IMR-90 (cell line): ENCODE data around the gene NOL9. TPM values are rescaled to one million over a fixed set of nuclear protein-coding genes. Genes with fewer than 3 reads are reported as not detected.

ENCODE experiments used
- ATAC-seq: fragments of 200-7000 bp; cut with Tn5 transposase; 2 replicates; pipeline ENCODE4 v1.9.1; 2020; ENCODE audit warnings: low read depth, mild to moderate bottlenecking, moderate library complexity
- BruUV-seq: library from RNA; stranded (reverse); fragments of 400-500 nt; replicated peaks from 2 replicates; lab custom pipeline; 2021; lab: Mats Ljungman, UMichigan
- CTCF ChIA-PET: fragments of 300-600 bp; formaldehyde crosslinking; extraction: SDS; loops from one replicate; lab custom pipeline; 2021; ENCODE audit warnings: antibody characterized with exemption; lab: Yijun Ruan, JAX
- POLR2A ChIA-PET: fragments of 300-600 bp; sonication (Branson Sonifier 250); formaldehyde crosslinking; loops from one replicate; lab custom pipeline; 2022; ENCODE audit warnings: antibody characterized with exemption; ENCODE audit not compliant: unreplicated experiment; lab: Charles Lee
- DNase-seq: peaks from one replicate; pipeline ENCODE4 v3.0.0; 2013
- H2AFZ ChIP-seq: replicated peaks from 2 replicates; pipeline ENCODE3; 2013; ENCODE audit warnings: low read length, mild to moderate bottlenecking; ENCODE audit not compliant: poor library complexity
- H2AK5ac ChIP-seq: 2 replicates; pipeline ENCODE4 v1.6.1; 2013; ENCODE audit warnings: low read depth, low read length, inconsistent platforms
- H2AK9ac ChIP-seq: replicated peaks from 2 replicates; pipeline ENCODE3; 2013; ENCODE audit warnings: mild to moderate bottlenecking, low read depth, low read length, moderate library complexity; ENCODE audit not compliant: poor library complexity
- H2BK120ac ChIP-seq: 2 replicates; pipeline ENCODE4 v1.6.1; 2013; ENCODE audit warnings: low read depth, low read length, inconsistent platforms
- H2BK15ac ChIP-seq: 3 replicates; pipeline ENCODE4 v1.6.1; 2013; ENCODE audit warnings: low read depth, low read length, inconsistent platforms
- H2BK20ac ChIP-seq: 2 replicates; pipeline ENCODE4 v1.6.1; 2013; ENCODE audit warnings: low read depth, mild to moderate bottlenecking, inconsistent platforms, low read length, moderate library complexity
- H2BK5ac ChIP-seq: 2 replicates; pipeline ENCODE4 v1.6.1; 2013; ENCODE audit warnings: mild to moderate bottlenecking, low read depth, low read length, inconsistent platforms; ENCODE audit not compliant: poor library complexity, severe bottlenecking
- H3K14ac ChIP-seq: replicated peaks from 2 replicates; pipeline ENCODE4 v1.6.1; 2013; ENCODE audit warnings: low read depth, low read length, inconsistent platforms
- H3K18ac ChIP-seq: 2 replicates; pipeline ENCODE4 v1.6.1; 2013; ENCODE audit warnings: low read depth, low read length, control low read depth
- H3K23ac ChIP-seq: 2 replicates; pipeline ENCODE4 v1.6.1; 2013; ENCODE audit warnings: low read depth, low read length, inconsistent platforms
- H3K27ac ChIP-seq: 2 replicates; pipeline ENCODE4 v1.5.1; 2013; ENCODE audit warnings: mild to moderate bottlenecking, control low read depth, low read length; ENCODE audit not compliant: insufficient read depth
- H3K27me3 ChIP-seq: 2 replicates; pipeline ENCODE4 v1.6.1; 2013; ENCODE audit warnings: low read length; ENCODE audit not compliant: control insufficient read depth, insufficient read depth
- H3K36me3 ChIP-seq: 2 replicates; pipeline ENCODE4 v1.6.1; 2013; ENCODE audit warnings: low read length, mixed read lengths; ENCODE audit not compliant: control insufficient read depth, insufficient read depth
- H3K4ac ChIP-seq: 2 replicates; pipeline ENCODE4 v1.6.1; 2013; ENCODE audit warnings: low read depth, low read length, inconsistent platforms
- H3K4me1 ChIP-seq: 2 replicates; pipeline ENCODE4 v1.6.1; 2013; ENCODE audit warnings: low read length, mixed read lengths; ENCODE audit not compliant: control insufficient read depth, insufficient read depth
- H3K4me2 ChIP-seq: 2 replicates; pipeline ENCODE4 v1.6.1; 2013; ENCODE audit warnings: low read depth, mild to moderate bottlenecking, control low read depth, low read length, moderate library complexity
- H3K4me3 ChIP-seq: 2 replicates; pipeline ENCODE4 v1.5.1; 2013; ENCODE audit warnings: low read depth, mild to moderate bottlenecking, control low read depth, low read length, moderate library complexity; ENCODE audit not compliant: insufficient read depth
- H3K56ac ChIP-seq: 2 replicates; pipeline ENCODE4 v1.6.1; 2013; ENCODE audit warnings: low read length, inconsistent platforms; ENCODE audit not compliant: insufficient read depth; ENCODE audit errors: extremely low read depth
- H3K79me1 ChIP-seq, 2 experiments: 2 replicates each; pipeline ENCODE4 v1.6.1; 2013; ENCODE audit warnings: low read length in 2 of 2, inconsistent platforms in 1 of 2, low read depth in 1 of 2
- H3K9ac ChIP-seq: 2 replicates; pipeline ENCODE4 v1.6.1; 2013; ENCODE audit warnings: low read depth, low read length, control low read depth
- H3K9me1 ChIP-seq: 2 replicates; pipeline ENCODE4 v1.6.1; 2013; ENCODE audit warnings: low read length, inconsistent platforms; ENCODE audit not compliant: insufficient read depth
- H3K9me3 ChIP-seq: 2 replicates; pipeline ENCODE4 v1.6.1; 2013; ENCODE audit warnings: low read length; ENCODE audit not compliant: control insufficient read depth, insufficient read depth
- H4K20me1 ChIP-seq: 2 replicates; pipeline ENCODE4 v1.6.1; 2013; ENCODE audit warnings: low read length, inconsistent platforms; ENCODE audit not compliant: insufficient read depth
- H4K5ac ChIP-seq: 2 replicates; pipeline ENCODE4 v1.6.1; 2013; ENCODE audit warnings: mild to moderate bottlenecking, low read depth, low read length, control low read depth
- H4K8ac ChIP-seq, 2 experiments: 2 replicates each; pipeline ENCODE4 v1.6.1; 2013; ENCODE audit warnings: low read depth in 2 of 2, low read length in 2 of 2, control low read depth in 1 of 2, inconsistent platforms in 1 of 2
- H4K91ac ChIP-seq: 2 replicates; pipeline ENCODE4 v1.6.1; 2013; ENCODE audit warnings: low read depth, low read length, inconsistent platforms; ENCODE audit not compliant: insufficient read depth
- BHLHE40 ChIP-seq: fragments of 150-350 bp; IDR thresholded peaks from 2 replicates; pipeline ENCODE4 v1.6.1; 2016; ENCODE audit warnings: mild to moderate bottlenecking, low read depth, low read length
- CEBPB ChIP-seq: IDR thresholded peaks from 2 replicates; pipeline ENCODE4 v1.6.1; 2012; ENCODE audit warnings: low read depth, low read length, improper control_type of control experiment
- CHD1 ChIP-seq: IDR thresholded peaks from 2 replicates; pipeline ENCODE4 v1.6.1; 2012; ENCODE audit warnings: low read depth, low read length, improper control_type of control experiment
- FOS ChIP-seq: fragments of 150-350 bp; IDR thresholded peaks from 2 replicates; pipeline ENCODE4 v1.6.1; 2016; ENCODE audit warnings: low read depth, low read length
- MAFK ChIP-seq: IDR thresholded peaks from 2 replicates; pipeline ENCODE4 v1.6.1; 2012; ENCODE audit warnings: low read depth, low read length, improper control_type of control experiment
- MAZ ChIP-seq: IDR thresholded peaks from 2 replicates; pipeline ENCODE4 v1.6.1; 2012; ENCODE audit warnings: low read depth, mild to moderate bottlenecking, low read length, improper control_type of control experiment, moderate library complexity, borderline replicate concordance
- MXI1 ChIP-seq: IDR thresholded peaks from 2 replicates; pipeline ENCODE4 v1.6.1; 2012; ENCODE audit warnings: low read depth, mild to moderate bottlenecking, low read length, moderate library complexity, borderline replicate concordance
- NFE2L2 ChIP-seq: fragments of 150-350 bp; IDR thresholded peaks from 2 replicates; pipeline ENCODE4 v1.6.1; 2016; ENCODE audit warnings: low read depth, mild to moderate bottlenecking, low read length
- POLR2A ChIP-seq: IDR thresholded peaks from 2 replicates; pipeline ENCODE4 v1.6.1; 2012; ENCODE audit warnings: mild to moderate bottlenecking, low read depth, low read length
- RAD21 ChIP-seq: IDR thresholded peaks from 2 replicates; pipeline ENCODE4 v1.6.1; 2012; ENCODE audit warnings: low read length, improper control_type of control experiment
- RCOR1 ChIP-seq: IDR thresholded peaks from 2 replicates; pipeline ENCODE4 v1.6.1; 2012; ENCODE audit warnings: mild to moderate bottlenecking, low read length, improper control_type of control experiment; ENCODE audit not compliant: insufficient replicate concordance
- RFX5 ChIP-seq: IDR thresholded peaks from 2 replicates; pipeline ENCODE4 v1.8.0; 2012; ENCODE audit warnings: low read depth, mild to moderate bottlenecking, low read length, moderate library complexity
- SMC3 ChIP-seq: fragments of 150-350 bp; IDR thresholded peaks from 2 replicates; pipeline ENCODE4 v1.6.1; 2016; ENCODE audit warnings: low read depth, mild to moderate bottlenecking, antibody characterized with exemption, low read length, moderate library complexity
- WGBS, 2 experiments: methylation state at CpG; one replicate each; pipeline versions ENCODE4 v1.1.5 to v1.1.7; 2013; ENCODE audit warnings: missing lambda C conversion rate in 2 of 2; ENCODE audit not compliant: insufficient read length in 1 of 2; ENCODE audit errors: extremely low coverage in 2 of 2; 5-methylcytosine and 5-hydroxymethylcytosine counted together
- dilution Hi-C: fragments of 300-500 bp; cut with HindIII; formaldehyde crosslinking; loops from one replicate; pipeline ENCODE4 v1.14.3; 2018; ENCODE audit warnings: low sequenced_read_pairs; ENCODE audit not compliant: unreplicated experiment
- in situ Hi-C: fragments of 300-500 bp; cut with MboI; formaldehyde crosslinking; loops from 3 replicates; pipeline ENCODE4 v1.14.3; 2019; ENCODE audit warnings: low sequenced_read_pairs, inconsistent platforms, mixed read lengths
- intact Hi-C: fragments of 100-400 bp; cut with micrococcal nuclease; formaldehyde crosslinking; loops from 2 replicates; pipeline ENCODE4 v1.10.0; 2022
- polyA plus RNA-seq, 3 experiments: library from polyadenylated mRNA; depleted of rRNA; stranded (reverse); fragments of >200 nt; gene quantifications; 2 replicates each; pipeline ENCODE4 v1.2.3, GENCODE V29; 2012; ENCODE audit warnings: low replicate concordance in 1 of 3
- total RNA-seq: library from RNA; depleted of rRNA; stranded (reverse); fragments of >200 nt; gene quantifications from 2 replicates; pipeline ENCODE4 v1.2.3, GENCODE V29; 2012
- TF ChIP-seq, protein P1 (sequence below): fragments of 150-350 bp; IDR thresholded peaks from 2 replicates; pipeline ENCODE4 v1.6.1; 2016; ENCODE audit warnings: low read depth, mild to moderate bottlenecking, low read length, moderate library complexity, borderline replicate concordance
- TF ChIP-seq, protein P2 (sequence below): conservative IDR thresholded peaks from 2 replicates; pipeline ENCODE4 v1.5.1; 2012; ENCODE audit warnings: mild to moderate bottlenecking, low read depth, low read length, improper control_type of control experiment
- TF ChIP-seq, protein P3 (sequence below): fragments of 150-350 bp; IDR thresholded peaks from 2 replicates; pipeline ENCODE4 v1.6.1; 2017; ENCODE audit warnings: mild to moderate bottlenecking, antibody characterized with exemption, low read length, low read depth

The NOL9 gene
- total and polyA plus RNA-seq, 2 of the 4 experiments (the other 2 are of a cell fraction) = 13.0 to 19.2 TPM

DNA sequence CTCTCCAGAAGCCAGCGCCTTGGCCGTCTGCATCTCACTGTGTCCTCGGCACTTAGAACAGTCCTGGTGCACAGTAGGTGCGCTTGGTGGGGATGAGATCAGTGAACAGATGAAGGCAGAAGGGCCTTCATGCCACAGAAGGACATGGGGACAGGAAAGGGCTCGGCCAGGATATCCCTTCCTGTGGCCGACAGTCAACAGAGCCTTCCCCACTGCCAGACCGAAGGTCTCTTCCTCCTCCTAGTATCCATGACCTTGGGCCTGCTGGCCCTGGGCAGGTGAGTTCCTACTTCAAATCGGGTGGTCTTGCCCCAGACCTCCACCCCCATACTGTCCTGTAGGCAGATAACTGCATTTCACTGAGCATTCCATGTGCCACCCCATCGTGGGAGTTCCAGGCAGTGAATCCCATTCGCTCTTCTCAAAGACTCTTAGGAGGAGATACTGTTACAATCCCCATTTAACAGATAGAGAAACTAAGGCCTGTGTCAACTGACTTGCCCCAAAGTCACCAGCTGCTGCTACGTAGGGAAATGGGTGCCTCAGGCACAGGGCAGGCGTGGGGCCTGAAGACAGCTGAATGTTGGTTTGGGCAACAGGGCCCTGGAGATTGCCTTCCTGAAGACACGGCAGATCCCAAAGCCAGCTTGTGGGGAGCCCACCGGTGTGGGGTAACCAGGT, 66.4 kb downstream of the NOL9 start:
- no peak overlapping the region for H3K4me3 ChIP-seq
- intact Hi-C loops = loop anchor here (5.0 kb wide), 1 partner anchor 729 kb away; no protein-coding TSS in a partner anchor
- peaks cover 3 to 20% of the 10 kb centered on the region in 2 experiments; a peak in 2 of 4 replicates for H3K79me1 ChIP-seq
- ATAC-seq = no peak
- H4K5ac ChIP-seq = no peak overlapping the region
- DNase-seq = no peak
- H2BK5ac ChIP-seq = no peak overlapping the region
- POLR2A ChIA-PET = no interaction called here
- no peak overlapping the region for H3K56ac ChIP-seq
- no peak overlapping the region for H2AK9ac ChIP-seq
- no peaks in the 10 kb centered on the region for H3K27me3 ChIP-seq
- WGBS, 2 experiments = 89% methylated on average over 9 of the region's 14 CpGs; no CpG with 5 or more reads in 1 of the 2 experiments
- no peak overlapping the region for H3K18ac ChIP-seq
- H3K9ac ChIP-seq = no peak overlapping the region
- H3K4me1 ChIP-seq = peaks cover 12% of the 10 kb centered on the region
- H4K20me1 ChIP-seq = peaks cover 6% of the 10 kb centered on the region; the same call in 1 of the 2 replicates
- H2BK120ac ChIP-seq = no peak overlapping the region
- in situ Hi-C loops = no loop called here
- no peak overlapping the region for H4K91ac ChIP-seq
- no peak overlapping the region for H2BK15ac ChIP-seq
- no peak overlapping the region for H3K4me2 ChIP-seq
- dilution Hi-C loops = no loop called here
- H3K14ac ChIP-seq = no peak overlapping the region
- no peak overlapping the region for H2AFZ ChIP-seq
- no peak overlapping the region for H4K8ac ChIP-seq
- H3K27ac ChIP-seq = no peak overlapping the region
- no peak overlapping the region for H2AK5ac ChIP-seq
- no TSS peak for BruUV-seq
- TF ChIP-seq POLR2A = no peak
- no peak for TF ChIP-seq MXI1
- TF ChIP-seq RCOR1 = no peak
- no peak for TF ChIP-seq MAFK
- TF ChIP-seq RAD21 = no peak
- TF ChIP-seq, protein P1, sequence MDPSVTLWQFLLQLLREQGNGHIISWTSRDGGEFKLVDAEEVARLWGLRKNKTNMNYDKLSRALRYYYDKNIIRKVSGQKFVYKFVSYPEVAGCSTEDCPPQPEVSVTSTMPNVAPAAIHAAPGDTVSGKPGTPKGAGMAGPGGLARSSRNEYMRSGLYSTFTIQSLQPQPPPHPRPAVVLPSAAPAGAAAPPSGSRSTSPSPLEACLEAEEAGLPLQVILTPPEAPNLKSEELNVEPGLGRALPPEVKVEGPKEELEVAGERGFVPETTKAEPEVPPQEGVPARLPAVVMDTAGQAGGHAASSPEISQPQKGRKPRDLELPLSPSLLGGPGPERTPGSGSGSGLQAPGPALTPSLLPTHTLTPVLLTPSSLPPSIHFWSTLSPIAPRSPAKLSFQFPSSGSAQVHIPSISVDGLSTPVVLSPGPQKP = no peak
- no peak for TF ChIP-seq FOS
- no peak for TF ChIP-seq NFE2L2
- TF ChIP-seq CHD1 = no peak
- TF ChIP-seq CEBPB = no peak
- TF ChIP-seq MAZ = no peak
- TF ChIP-seq BHLHE40 = no peak
- TF ChIP-seq, protein P2, sequence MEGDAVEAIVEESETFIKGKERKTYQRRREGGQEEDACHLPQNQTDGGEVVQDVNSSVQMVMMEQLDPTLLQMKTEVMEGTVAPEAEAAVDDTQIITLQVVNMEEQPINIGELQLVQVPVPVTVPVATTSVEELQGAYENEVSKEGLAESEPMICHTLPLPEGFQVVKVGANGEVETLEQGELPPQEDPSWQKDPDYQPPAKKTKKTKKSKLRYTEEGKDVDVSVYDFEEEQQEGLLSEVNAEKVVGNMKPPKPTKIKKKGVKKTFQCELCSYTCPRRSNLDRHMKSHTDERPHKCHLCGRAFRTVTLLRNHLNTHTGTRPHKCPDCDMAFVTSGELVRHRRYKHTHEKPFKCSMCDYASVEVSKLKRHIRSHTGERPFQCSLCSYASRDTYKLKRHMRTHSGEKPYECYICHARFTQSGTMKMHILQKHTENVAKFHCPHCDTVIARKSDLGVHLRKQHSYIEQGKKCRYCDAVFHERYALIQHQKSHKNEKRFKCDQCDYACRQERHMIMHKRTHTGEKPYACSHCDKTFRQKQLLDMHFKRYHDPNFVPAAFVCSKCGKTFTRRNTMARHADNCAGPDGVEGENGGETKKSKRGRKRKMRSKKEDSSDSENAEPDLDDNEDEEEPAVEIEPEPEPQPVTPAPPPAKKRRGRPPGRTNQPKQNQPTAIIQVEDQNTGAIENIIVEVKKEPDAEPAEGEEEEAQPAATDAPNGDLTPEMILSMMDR = no peak
- TF ChIP-seq SMC3 = no peak
- TF ChIP-seq RFX5 = no peak
- TF ChIP-seq, protein P3, sequence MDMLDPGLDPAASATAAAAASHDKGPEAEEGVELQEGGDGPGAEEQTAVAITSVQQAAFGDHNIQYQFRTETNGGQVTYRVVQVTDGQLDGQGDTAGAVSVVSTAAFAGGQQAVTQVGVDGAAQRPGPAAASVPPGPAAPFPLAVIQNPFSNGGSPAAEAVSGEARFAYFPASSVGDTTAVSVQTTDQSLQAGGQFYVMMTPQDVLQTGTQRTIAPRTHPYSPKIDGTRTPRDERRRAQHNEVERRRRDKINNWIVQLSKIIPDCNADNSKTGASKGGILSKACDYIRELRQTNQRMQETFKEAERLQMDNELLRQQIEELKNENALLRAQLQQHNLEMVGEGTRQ = no peak
- H3K36me3 ChIP-seq = no peaks in the 10 kb centered on the region
- H3K9me1 ChIP-seq = no peaks in the 10 kb centered on the region
- CTCF ChIA-PET = no interaction called here
- no peak overlapping the region for H3K4ac ChIP-seq
- H2BK20ac ChIP-seq = no peak overlapping the region
- H3K9me3 ChIP-seq = no peaks in the 10 kb centered on the region
- H3K23ac ChIP-seq = no peak overlapping the region
